Measurements from ENCODE around the gene FAM193B. TPM values are rescaled to one million over a fixed set of nuclear protein-coding genes. Genes with fewer than 3 reads are reported as not detected.
A peak's percentile ranks its signal among the peaks of the same experiment; 100 is the strongest.

The FAM193B gene
- total and polyA plus RNA-seq, 2 of the 13 experiments (the other 11 are each of a cell fraction or from before 2014, with no cell fraction given) = 21.2 to 40.9 TPM

DNA sequence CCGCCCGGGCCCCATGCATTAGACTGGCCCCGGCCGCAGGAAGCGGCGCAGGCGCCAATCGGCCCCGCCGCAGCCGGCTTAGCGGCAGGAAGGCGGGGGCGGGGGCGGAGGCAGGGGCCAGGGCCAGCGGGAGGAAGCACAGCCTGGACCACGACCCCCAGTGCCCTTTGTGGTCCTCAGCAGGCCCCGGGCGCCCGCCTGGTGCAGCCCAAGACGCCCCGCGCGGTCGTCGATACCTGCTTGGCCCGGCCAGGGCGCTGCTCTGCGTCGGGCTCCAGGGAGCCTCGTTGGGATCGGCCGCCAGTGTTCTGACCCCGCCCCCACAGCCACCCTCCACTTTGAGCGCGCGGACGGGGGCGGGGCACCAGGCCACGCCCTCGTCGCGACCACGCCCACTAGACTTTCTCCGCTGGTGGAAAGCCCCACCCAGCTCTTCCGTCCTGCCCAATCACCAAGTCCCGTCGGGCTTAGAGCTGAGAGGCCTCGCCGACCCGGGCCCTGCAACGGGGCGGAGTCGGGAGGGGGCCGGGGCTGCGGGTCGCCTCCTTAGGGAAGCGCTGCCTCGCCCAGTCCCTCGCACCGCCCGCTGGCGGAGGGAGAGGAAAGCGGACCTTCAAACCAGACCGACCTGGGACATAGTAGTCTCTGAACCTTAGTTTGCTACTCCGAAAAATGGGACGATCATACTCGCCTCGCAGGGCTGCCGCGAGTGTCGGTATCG, 56.9 kb downstream of the FAM193B start, which contains the start of gene PDLIM7 (continued):
- TF ChIP-seq, protein P1, sequence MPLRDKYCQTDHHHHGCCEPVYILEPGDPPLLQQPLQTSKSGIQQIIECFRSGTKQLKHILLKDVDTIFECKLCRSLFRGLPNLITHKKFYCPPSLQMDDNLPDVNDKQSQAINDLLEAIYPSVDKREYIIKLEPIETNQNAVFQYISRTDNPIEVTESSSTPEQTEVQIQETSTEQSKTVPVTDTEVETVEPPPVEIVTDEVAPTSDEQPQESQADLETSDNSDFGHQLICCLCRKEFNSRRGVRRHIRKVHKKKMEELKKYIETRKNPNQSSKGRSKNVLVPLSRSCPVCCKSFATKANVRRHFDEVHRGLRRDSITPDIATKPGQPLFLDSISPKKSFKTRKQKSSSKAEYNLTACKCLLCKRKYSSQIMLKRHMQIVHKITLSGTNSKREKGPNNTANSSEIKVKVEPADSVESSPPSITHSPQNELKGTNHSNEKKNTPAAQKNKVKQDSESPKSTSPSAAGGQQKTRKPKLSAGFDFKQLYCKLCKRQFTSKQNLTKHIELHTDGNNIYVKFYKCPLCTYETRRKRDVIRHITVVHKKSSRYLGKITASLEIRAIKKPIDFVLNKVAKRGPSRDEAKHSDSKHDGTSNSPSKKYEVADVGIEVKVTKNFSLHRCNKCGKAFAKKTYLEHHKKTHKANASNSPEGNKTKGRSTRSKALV (CRISPR knock-in tag; IDR thresholded peaks at IDR 0.05) = no peak
- TF ChIP-seq STAT5B (CRISPR knock-in tag; IDR thresholded peaks at IDR 0.05) = no peak
- TF ChIP-seq PAF1 (CRISPR knock-in tag; IDR thresholded peaks at IDR 0.05) = no peak
- TF ChIP-seq ZNF780A (CRISPR knock-in tag; IDR thresholded peaks at IDR 0.05) = 0 out of 2 replicates have a peak, but pooled peaks have one; percentile 23
- TF ChIP-seq KLF6 (CRISPR knock-in tag; IDR thresholded peaks at IDR 0.05) = peak; percentile 65; the same call in 1 of the 2 replicates
- TF ChIP-seq GTF3A (CRISPR knock-in tag; conservative IDR thresholded peaks at IDR 0.05) = no peak
- no peak for TF ChIP-seq MYNN (CRISPR knock-in tag; IDR thresholded peaks at IDR 0.05; ENCODE audit: low read depth)
- TF ChIP-seq ZNF547 (CRISPR knock-in tag; IDR thresholded peaks at IDR 0.05) = no peak
- no peak for TF ChIP-seq ATF2 (CRISPR knock-in tag; IDR thresholded peaks at IDR 0.05)
- TF ChIP-seq ZNF430 (CRISPR knock-in tag; IDR thresholded peaks at IDR 0.05) = no peak
- TF ChIP-seq, protein P2, sequence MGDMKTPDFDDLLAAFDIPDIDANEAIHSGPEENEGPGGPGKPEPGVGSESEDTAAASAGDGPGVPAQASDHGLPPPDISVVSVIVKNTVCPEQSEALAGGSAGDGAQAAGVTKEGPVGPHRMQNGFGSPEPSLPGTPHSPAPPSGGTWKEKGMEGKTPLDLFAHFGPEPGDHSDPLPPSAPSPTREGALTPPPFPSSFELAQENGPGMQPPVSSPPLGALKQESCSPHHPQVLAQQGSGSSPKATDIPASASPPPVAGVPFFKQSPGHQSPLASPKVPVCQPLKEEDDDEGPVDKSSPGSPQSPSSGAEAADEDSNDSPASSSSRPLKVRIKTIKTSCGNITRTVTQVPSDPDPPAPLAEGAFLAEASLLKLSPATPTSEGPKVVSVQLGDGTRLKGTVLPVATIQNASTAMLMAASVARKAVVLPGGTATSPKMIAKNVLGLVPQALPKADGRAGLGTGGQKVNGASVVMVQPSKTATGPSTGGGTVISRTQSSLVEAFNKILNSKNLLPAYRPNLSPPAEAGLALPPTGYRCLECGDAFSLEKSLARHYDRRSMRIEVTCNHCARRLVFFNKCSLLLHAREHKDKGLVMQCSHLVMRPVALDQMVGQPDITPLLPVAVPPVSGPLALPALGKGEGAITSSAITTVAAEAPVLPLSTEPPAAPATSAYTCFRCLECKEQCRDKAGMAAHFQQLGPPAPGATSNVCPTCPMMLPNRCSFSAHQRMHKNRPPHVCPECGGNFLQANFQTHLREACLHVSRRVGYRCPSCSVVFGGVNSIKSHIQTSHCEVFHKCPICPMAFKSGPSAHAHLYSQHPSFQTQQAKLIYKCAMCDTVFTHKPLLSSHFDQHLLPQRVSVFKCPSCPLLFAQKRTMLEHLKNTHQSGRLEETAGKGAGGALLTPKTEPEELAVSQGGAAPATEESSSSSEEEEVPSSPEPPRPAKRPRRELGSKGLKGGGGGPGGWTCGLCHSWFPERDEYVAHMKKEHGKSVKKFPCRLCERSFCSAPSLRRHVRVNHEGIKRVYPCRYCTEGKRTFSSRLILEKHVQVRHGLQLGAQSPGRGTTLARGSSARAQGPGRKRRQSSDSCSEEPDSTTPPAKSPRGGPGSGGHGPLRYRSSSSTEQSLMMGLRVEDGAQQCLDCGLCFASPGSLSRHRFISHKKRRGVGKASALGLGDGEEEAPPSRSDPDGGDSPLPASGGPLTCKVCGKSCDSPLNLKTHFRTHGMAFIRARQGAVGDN (CRISPR knock-in tag; IDR thresholded peaks at IDR 0.05) = peak; percentile 77
- no peak for TF ChIP-seq PCBP2 (optimal IDR thresholded peaks at IDR 0.05; ENCODE audit: low read depth, low read length, poor library complexity, severe bottlenecking)
- no peak for TF ChIP-seq PRPF4 (IDR thresholded peaks at IDR 0.05; ENCODE audit: low read depth, low read length, poor library complexity, severe bottlenecking)
- peak; percentile 88 for TF ChIP-seq ZNF501 (CRISPR knock-in tag; IDR thresholded peaks at IDR 0.05)
- no peak for TF ChIP-seq ZNF207 (IDR thresholded peaks at IDR 0.05; ENCODE audit: borderline replicate concordance)
- TF ChIP-seq SIX4 (CRISPR knock-in tag; IDR thresholded peaks at IDR 0.05) = no peak
- TF ChIP-seq ZNF569 (CRISPR knock-in tag; IDR thresholded peaks at IDR 0.05; ENCODE audit: borderline replicate concordance) = no peak
- TF ChIP-seq, protein P3, sequence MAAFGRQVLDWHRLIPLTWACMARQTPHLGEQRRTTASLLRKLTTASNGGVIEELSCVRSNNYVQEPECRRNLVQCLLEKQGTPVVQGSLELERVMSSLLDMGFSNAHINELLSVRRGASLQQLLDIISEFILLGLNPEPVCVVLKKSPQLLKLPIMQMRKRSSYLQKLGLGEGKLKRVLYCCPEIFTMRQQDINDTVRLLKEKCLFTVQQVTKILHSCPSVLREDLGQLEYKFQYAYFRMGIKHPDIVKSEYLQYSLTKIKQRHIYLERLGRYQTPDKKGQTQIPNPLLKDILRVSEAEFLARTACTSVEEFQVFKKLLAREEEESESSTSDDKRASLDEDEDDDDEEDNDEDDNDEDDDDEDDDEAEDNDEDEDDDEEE (CRISPR knock-in tag; IDR thresholded peaks at IDR 0.05) = peak; percentile 92; the same call in 1 of the 2 replicates
- no peak for TF ChIP-seq GABPA (IDR thresholded peaks at IDR 0.05; ENCODE audit: low read depth, low read length)
- TF ChIP-seq GABPA (CRISPR knock-in tag; IDR thresholded peaks at IDR 0.05; ENCODE audit: low read depth) = peak; percentile 24; the same call in 1 of the 2 replicates
- TF ChIP-seq TFDP1 (CRISPR knock-in tag; IDR thresholded peaks at IDR 0.05; ENCODE audit: borderline replicate concordance) = peak; percentile 10; the same call in 1 of the 2 replicates
